ENCODE data around the gene PLK5. TPM values are rescaled to one million over a fixed set of nuclear protein-coding genes. Genes with fewer than 3 reads are reported as not detected.

Gene PLK5
- total RNA-seq, 1 donor from 2014 or later, result not detected

DNA sequence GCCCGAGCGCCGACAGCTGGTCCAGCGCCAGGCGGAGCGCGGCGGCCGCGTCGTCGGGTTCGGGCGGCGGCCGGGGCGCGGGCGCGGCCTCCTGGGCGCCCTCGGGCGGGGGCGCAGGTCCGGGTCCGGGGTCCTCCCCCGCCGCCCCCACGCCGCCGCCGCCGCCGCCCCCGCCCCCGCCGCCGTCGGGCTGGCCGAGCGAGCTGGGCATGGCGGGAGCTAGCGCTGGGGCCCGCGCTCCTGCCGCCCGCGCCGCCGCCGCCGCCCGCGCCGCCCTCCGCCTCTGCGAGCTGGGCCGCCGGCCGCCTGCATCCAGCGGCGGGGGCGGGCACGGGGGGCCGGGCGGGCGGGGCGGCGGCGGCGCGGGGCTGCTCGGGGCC lies 44.0 kb downstream of the PLK5 start:
- TF ChIP-seq, protein P1, sequence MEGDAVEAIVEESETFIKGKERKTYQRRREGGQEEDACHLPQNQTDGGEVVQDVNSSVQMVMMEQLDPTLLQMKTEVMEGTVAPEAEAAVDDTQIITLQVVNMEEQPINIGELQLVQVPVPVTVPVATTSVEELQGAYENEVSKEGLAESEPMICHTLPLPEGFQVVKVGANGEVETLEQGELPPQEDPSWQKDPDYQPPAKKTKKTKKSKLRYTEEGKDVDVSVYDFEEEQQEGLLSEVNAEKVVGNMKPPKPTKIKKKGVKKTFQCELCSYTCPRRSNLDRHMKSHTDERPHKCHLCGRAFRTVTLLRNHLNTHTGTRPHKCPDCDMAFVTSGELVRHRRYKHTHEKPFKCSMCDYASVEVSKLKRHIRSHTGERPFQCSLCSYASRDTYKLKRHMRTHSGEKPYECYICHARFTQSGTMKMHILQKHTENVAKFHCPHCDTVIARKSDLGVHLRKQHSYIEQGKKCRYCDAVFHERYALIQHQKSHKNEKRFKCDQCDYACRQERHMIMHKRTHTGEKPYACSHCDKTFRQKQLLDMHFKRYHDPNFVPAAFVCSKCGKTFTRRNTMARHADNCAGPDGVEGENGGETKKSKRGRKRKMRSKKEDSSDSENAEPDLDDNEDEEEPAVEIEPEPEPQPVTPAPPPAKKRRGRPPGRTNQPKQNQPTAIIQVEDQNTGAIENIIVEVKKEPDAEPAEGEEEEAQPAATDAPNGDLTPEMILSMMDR (conservative IDR thresholded peaks at IDR 0.05), result no peak
- no peak for DNase-seq (ENCODE audit: low read depth, low spot score)
- no peaks in the 10 kb centered on the region for H3K9me3 Mint-ChIP-seq
- peaks cover 17% of the 10 kb centered on the region for H3K4me1 Mint-ChIP-seq
- no peak overlapping the region for H3K4me3 Mint-ChIP-seq
- peaks cover 24% of the 10 kb centered on the region for H3K27me3 Mint-ChIP-seq (ENCODE audit: low read depth)
- peaks cover 5% of the 10 kb centered on the region for H3K36me3 Mint-ChIP-seq (ENCODE audit: low read depth)
- no peak overlapping the region for H3K27ac Mint-ChIP-seq (ENCODE audit: unreplicated experiment)

- Mint-ChIP-seq H3K27ac (ENCODE audit: unreplicated experiment) (peak within 1 kb of the TSS; percentile 94), H3K4me1 (peaks cover 17% of the 10 kb centered on the region), H3K36me3 (ENCODE audit: low read depth) (peaks cover 5% of the 10 kb centered on the region), H3K4me3 (peak within 1 kb of the TSS; percentile 88), H3K9me3 (no peaks in the 10 kb centered on the region), H3K27me3 (ENCODE audit: low read depth) (peaks cover 24% of the 10 kb centered on the region)
- TF ChIP-seq, protein P1 (conservative IDR thresholded peaks at IDR 0.05), result no peak
- DNase-seq (ENCODE audit: low read depth, low spot score), result peak; percentile 57
These were observed 44.6 kb downstream of the PLK5 start, which contains the start of gene MEX3D for GRCh38 chr19:1568320-1569019. Gene MEX3D, minus strand, starts transcription at chr19:1568325. Its CDS starts 267 bp downstream, at chr19:1568058.

DNA sequence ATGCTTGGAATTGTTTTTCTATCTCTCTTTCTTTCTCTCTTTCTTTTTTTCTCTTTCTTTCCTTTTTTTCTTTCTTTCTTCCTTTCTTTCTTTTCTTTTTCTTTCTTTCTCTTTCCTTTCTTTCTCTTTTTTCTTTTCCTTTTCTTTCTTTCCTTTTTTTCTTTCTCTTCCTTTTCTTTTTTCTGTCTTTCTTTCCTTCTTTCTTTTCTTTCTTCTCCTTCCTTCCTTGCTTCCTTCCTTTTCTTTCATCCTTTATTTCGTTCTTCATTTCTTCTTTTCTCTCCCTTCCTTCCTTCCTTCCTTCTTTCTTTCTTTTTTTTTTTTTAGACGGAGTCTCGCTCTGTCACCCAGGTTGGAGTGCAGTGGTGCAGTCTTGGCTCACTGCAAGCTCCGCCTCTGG lies 46.1 kb downstream of the PLK5 start:
- Mint-ChIP-seq H3K36me3 (ENCODE audit: low read depth) (peaks cover 6% of the 10 kb centered on the region), H3K4me1 (peaks cover 17% of the 10 kb centered on the region), H3K27ac (ENCODE audit: unreplicated experiment) (no peak overlapping the region), H3K4me3 (peak overlapping the region; percentile 88), H3K9me3 (no peaks in the 10 kb centered on the region), H3K27me3 (ENCODE audit: low read depth) (peaks cover 22% of the 10 kb centered on the region)
- TF ChIP-seq, protein P1 (conservative IDR thresholded peaks at IDR 0.05), result no peak
- DNase-seq (ENCODE audit: low read depth, low spot score), result no peak

GRCh38 chr19:1570836-1571235 lies 47.0 kb downstream of the PLK5 start:
- H3K9me3 Mint-ChIP-seq, result no peaks in the 10 kb centered on the region
- peaks cover 22% of the 10 kb centered on the region for H3K27me3 Mint-ChIP-seq (ENCODE audit: low read depth)
- H3K36me3 Mint-ChIP-seq (ENCODE audit: low read depth), result peaks cover 7% of the 10 kb centered on the region
- no peak overlapping the region for H3K27ac Mint-ChIP-seq (ENCODE audit: unreplicated experiment)
- TF ChIP-seq, protein P1 (conservative IDR thresholded peaks at IDR 0.05), result no peak
- peaks cover 17% of the 10 kb centered on the region for H3K4me1 Mint-ChIP-seq
- H3K4me3 Mint-ChIP-seq, result peak overlapping the region; percentile 88
- DNase-seq (ENCODE audit: low read depth, low spot score), result no peak

DNA sequence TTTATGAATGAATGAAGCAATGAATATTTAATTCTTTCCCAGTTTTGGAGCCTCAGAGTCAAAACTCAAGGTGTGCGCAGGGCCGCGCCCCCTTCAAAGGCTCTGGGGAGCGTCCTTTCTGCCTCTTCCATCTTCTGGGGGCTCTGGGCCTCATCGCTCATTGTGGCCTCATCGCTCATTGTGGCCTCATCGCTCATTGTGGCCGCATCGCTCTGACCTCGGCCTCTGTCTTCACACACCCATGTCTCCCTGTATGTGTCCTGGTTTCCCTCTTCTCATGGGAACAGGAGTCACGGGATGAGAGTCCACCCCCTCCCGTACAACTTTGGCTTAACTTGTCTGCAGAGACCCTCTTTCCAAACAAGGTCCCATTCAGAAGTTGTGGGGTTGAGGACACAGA lies 47.5 kb downstream of the PLK5 start:
- Mint-ChIP-seq H3K27me3 (ENCODE audit: low read depth) (peaks cover 22% of the 10 kb centered on the region), H3K27ac (ENCODE audit: unreplicated experiment) (peak overlapping the region; percentile 75), H3K4me1 (peaks cover 17% of the 10 kb centered on the region), H3K36me3 (ENCODE audit: low read depth) (peaks cover 9% of the 10 kb centered on the region), H3K4me3 (peak overlapping the region; percentile 88), H3K9me3 (no peaks in the 10 kb centered on the region)
- TF ChIP-seq, protein P1 (conservative IDR thresholded peaks at IDR 0.05), result no peak
- DNase-seq (ENCODE audit: low read depth, low spot score), result no peak
